Psoas muscle (tissue), 8 donors: Measurements from ENCODE around the gene GFAP. TPM values are rescaled to one million over a fixed set of nuclear protein-coding genes. Genes with fewer than 3 reads are reported as not detected.

ENCODE experiments used
- ATAC-seq, 4 donors: fragments of 200-7000 bp; cut with Tn5 transposase; one replicate each; pipeline ENCODE4 v1.9.1; 2020; ENCODE audit warnings: moderate library complexity in 3 of 4, mild to moderate bottlenecking in 2 of 4
- DNase-seq, 2 donors: peaks; one replicate each; pipeline ENCODE4 v3.0.0-alpha.2; 2020
- H3K27ac ChIP-seq: fragments of 200-600 bp; one replicate; pipeline ENCODE4 v1.8.0; 2022
- H3K27me3 ChIP-seq, 3 donors: fragments of 200-600 bp in 1 of 3; one replicate each; pipeline versions ENCODE4 v1.6.1 to v1.8.0; 2013 to 2022; ENCODE audit warnings: low read length in 2 of 3, mild to moderate bottlenecking in 2 of 3, moderate library complexity in 1 of 3; ENCODE audit not compliant: insufficient read depth in 3 of 3
- H3K36me3 ChIP-seq, 2 donors: fragments of 200-600 bp in 1 of 2; one replicate each; pipeline versions ENCODE4 v1.6.1 to v1.8.0; 2013 to 2022; ENCODE audit warnings: low read depth in 1 of 2, mild to moderate bottlenecking in 1 of 2, moderate library complexity in 1 of 2; ENCODE audit not compliant: insufficient read depth in 1 of 2
- H3K4me1 ChIP-seq: fragments of 200-600 bp; one replicate; pipeline ENCODE4 v1.8.0; 2022
- H3K4me3 ChIP-seq: fragments of 200-600 bp; one replicate; pipeline ENCODE4 v1.8.0; 2022; ENCODE audit warnings: mild to moderate bottlenecking
- H3K9me3 ChIP-seq: fragments of 200-600 bp; one replicate; pipeline ENCODE4 v1.8.0; 2022
- CTCF ChIP-seq: fragments of 200-600 bp; IDR thresholded peaks from one replicate; pipeline ENCODE4 v1.8.0; 2022; ENCODE audit warnings: antibody characterized with exemption
- WGBS, 3 donors: extraction: QIAGEN DNeasy Blood & Tissue Kit; methylation state at CpG; one replicate each; pipeline versions ENCODE4 v1.1.6 to v1.1.7; 2013; 5-methylcytosine and 5-hydroxymethylcytosine counted together
- intact Hi-C, 2 donors: fragments of 100-400 bp; cut with DNase I; formaldehyde crosslinking; loops; one replicate each; pipeline versions ENCODE4 v1.11.0 to v1.14.2; 2022
- polyA plus RNA-seq, 3 donors: library from polyadenylated mRNA; stranded (reverse); fragments of 200-250 nt; gene quantifications; one replicate each; pipeline ENCODE4 v1.2.3, GENCODE V29; 2013
- total RNA-seq, 4 donors: library from RNA; stranded (reverse); fragmentation: NEBNext Ultra II Directional in 2 of 4; extraction: Animal tissue kit (Norgen Biotek cat#: 25700) in 2 of 4; gene quantifications; one replicate each; pipeline versions ENCODE4 v1.2.1 to v1.2.4, GENCODE V29; 2021 to 2023
- donor health status: healthy with polysubstance abuse.
- donor health status: DM: no; HTN: no; CAD: no; lungs with moderate emphysema.
- donor health status: Bipolar disorder and iron deficiency.
- donor health status: healthy.
- donor health status: DM: yes; HTN: yes; CAD: no.
- donor health status: DM: no; HTN: no; CAD: no.
- donor health status: DM: no; HTN: no; CAD: no.
- donor health status: DM: yes; HTN: yes; CAD: no.

The GFAP gene
- total and polyA plus RNA-seq, 7 donors = 0.11 to 0.54 (median 0.43) TPM; not detected in 3

GRCh38 chr17:44889003-44889402 is 26.3 kb downstream of the GFAP start:
- no peaks in the 10 kb centered on the region for H3K9me3 ChIP-seq
- WGBS, 3 donors = 72 to 79% (median 79%) methylated on average over 7 of the region's 7 CpGs
- DNase-seq = no peak
- no peak overlapping the region for H3K4me3 ChIP-seq
- H3K27ac ChIP-seq = no peak overlapping the region
- H3K36me3 ChIP-seq = peaks cover 9 to 76% of the 10 kb centered on the region in 2 donors
- intact Hi-C loops = no loop called here
- H3K4me1 ChIP-seq = no peaks in the 10 kb centered on the region
- ATAC-seq = peak in 1 of 4 donors; percentile 30
- H3K27me3 ChIP-seq = no peaks in the 10 kb centered on the region
- no peak for TF ChIP-seq CTCF

GRCh38 chr17:44887971-44888954 is 27.0 kb downstream of the GFAP start:
- Histone ChIP-seq H3K36me3 (peaks cover 12 to 76% of the 10 kb centered on the region in 2 donors), H3K4me1 (no peaks in the 10 kb centered on the region), H3K27me3 (no peaks in the 10 kb centered on the region), H3K9me3 (no peaks in the 10 kb centered on the region), H3K4me3 (no peak overlapping the region), H3K27ac (no peak overlapping the region)
- no peak for DNase-seq
- 76 to 84% (median 78%) methylated on average over 10 of the region's 10 CpGs for WGBS, 3 donors
- ATAC-seq = no peak
- TF ChIP-seq CTCF = no peak
- intact Hi-C loops = no loop called here

DNA sequence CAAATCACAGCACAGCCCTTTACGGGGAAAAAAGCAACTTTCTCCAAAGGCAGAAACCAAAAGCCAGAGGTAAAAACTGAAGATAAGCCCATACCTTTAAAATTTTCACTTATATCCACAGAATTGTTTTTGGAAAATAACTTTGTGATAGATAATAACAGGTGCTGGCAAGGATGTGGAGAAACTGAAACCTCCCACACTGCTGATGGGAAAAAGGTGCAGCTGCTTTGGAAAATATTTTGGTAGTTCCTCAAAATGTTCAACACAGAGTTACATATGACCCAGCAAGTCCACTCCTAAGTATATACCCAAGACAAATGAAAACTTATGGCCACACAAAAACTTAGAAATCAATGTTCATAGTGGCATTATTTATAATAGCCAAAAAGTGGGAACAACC is 28.3 kb downstream of the GFAP start:
- no peaks in the 10 kb centered on the region for H3K27me3 ChIP-seq
- no peaks in the 10 kb centered on the region for H3K4me1 ChIP-seq
- intact Hi-C loops = no loop called here
- TF ChIP-seq CTCF = no peak
- no peak overlapping the region for H3K27ac ChIP-seq
- no peak for DNase-seq
- 56 to 76% (median 61%) methylated on average over 1 of the region's 1 CpG for WGBS, 3 donors
- no peak overlapping the region for H3K4me3 ChIP-seq
- ATAC-seq = no peak
- no peaks in the 10 kb centered on the region for H3K9me3 ChIP-seq
- H3K36me3 ChIP-seq = peaks cover 17 to 76% of the 10 kb centered on the region in 2 donors

DNA sequence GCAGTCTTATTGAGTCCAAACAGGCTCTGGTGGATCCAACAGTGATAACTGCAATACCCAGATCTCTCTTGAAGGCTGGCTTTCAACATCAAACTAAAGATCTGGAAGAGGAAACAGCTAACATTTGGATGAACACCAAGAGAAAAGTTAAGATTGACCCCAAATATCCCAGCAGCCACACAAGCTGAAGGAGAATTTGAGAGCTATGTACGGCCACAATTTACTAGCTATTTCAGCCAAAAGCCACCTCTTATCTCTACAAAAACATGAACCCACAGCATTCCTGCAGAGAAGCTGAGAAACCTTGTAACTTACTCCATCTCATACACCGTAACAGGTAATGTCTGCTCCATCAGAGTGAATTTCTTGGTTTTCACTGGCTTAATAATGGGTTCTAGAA is 30.4 kb downstream of the GFAP start:
- no peak for TF ChIP-seq CTCF
- H3K9me3 ChIP-seq = no peaks in the 10 kb centered on the region
- H3K4me1 ChIP-seq = no peaks in the 10 kb centered on the region
- peaks cover 21 to 81% of the 10 kb centered on the region in 2 donors for H3K36me3 ChIP-seq
- ATAC-seq (no peak), DNase-seq (no peak)
- H3K27me3 ChIP-seq = no peaks in the 10 kb centered on the region
- WGBS, 3 donors = 94 to 100% (median 96%) methylated on average over 2 of the region's 2 CpGs
- no peak overlapping the region for H3K27ac ChIP-seq
- no peak overlapping the region for H3K4me3 ChIP-seq
- intact Hi-C loops = no loop called here
